BLaER1 (cell line): Measurements from ENCODE around the gene LENEP.
A peak's percentile ranks its signal among the peaks of the same experiment; 100 is the strongest.

Experiments
- H3K27ac ChIP-seq: shearing (Covaris generic); formaldehyde crosslinking; 2 replicates; pipeline ENCODE4 v1.8.1; 2022
- H3K27me3 ChIP-seq: shearing (Covaris generic); formaldehyde crosslinking; 2 replicates; pipeline ENCODE4 v1.8.1; 2022
- H3K36me3 ChIP-seq: shearing (Covaris generic); formaldehyde crosslinking; 2 replicates; pipeline ENCODE4 v1.8.1; 2022
- H3K4me1 ChIP-seq: shearing (Covaris generic); formaldehyde crosslinking; 2 replicates; pipeline ENCODE4 v1.8.1; 2022
- H3K4me2 ChIP-seq: shearing (Covaris generic); formaldehyde crosslinking; 2 replicates; pipeline ENCODE4 v1.8.1; 2022
- H3K4me3 ChIP-seq: shearing (Covaris generic); formaldehyde crosslinking; 2 replicates; pipeline ENCODE4 v1.8.1; 2022
- H3K9ac ChIP-seq: shearing (Covaris generic); formaldehyde crosslinking; 2 replicates; pipeline ENCODE4 v1.8.1; 2022
- H3K9me3 ChIP-seq: shearing (Covaris generic); formaldehyde crosslinking; 2 replicates; pipeline ENCODE4 v1.8.1; 2022
- H4K20me1 ChIP-seq: shearing (Covaris generic); formaldehyde crosslinking; 2 replicates; pipeline ENCODE4 v1.8.1; 2022
- Cebpa-rat ChIP-seq: shearing (Covaris generic); IDR thresholded peaks from 2 replicates; pipeline ENCODE4 v1.8.1; 2022

Gene LENEP

DNA sequence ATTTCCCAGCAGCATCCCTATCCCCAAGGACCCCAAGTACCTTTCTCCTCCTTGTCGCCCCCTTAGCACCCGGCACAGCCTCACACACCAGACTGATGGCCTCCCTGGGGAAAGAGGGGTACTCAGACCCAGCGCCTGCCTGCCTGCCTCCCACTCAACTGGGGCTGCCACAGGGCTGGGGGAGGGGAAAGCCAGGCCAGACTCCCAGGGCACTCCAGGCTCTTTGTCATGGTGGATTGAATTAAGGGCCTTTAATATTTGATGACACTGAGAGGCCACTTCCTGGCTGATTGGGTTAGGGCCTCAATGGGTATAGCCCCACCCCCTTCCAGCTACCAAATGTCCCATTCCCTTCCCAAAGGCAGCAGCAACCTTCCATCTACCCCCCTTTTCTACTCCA is 24.7 kb upstream of the LENEP start:
- no peak overlapping the region; the same call in 1 of the 2 replicates for H3K4me3 ChIP-seq
- peaks cover 70% of the 10 kb centered on the region for H3K4me1 ChIP-seq

DNA sequence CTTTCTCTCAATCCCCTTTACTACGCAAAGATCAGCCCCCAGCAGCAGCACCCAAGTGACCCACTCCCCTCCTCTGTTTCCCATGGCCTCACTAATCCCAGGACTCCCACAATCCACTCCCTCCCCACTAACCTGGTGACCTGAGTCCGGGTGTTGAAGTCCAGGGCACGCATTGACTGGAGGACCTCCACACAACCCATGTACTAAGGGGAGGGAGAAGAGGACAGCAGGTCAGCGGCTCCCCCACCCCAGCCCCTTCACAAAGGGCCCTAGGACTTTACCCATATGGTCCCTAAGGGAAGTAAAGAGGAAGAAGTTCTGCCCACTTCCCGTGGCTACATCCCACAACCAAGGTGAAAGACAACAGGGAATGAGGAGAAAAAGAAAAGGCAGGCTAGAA is 24.1 kb upstream of the LENEP start:
- peak overlapping the region; percentile 83 for H3K27ac ChIP-seq
- no peaks in the 10 kb centered on the region for H3K27me3 ChIP-seq
- peak overlapping the region; percentile 62 for H3K4me3 ChIP-seq
- peaks cover 65% of the 10 kb centered on the region for H3K4me1 ChIP-seq
- H3K4me2 ChIP-seq: peak overlapping the region; percentile 97
- peaks cover 48% of the 10 kb centered on the region for H4K20me1 ChIP-seq
- no peaks in the 10 kb centered on the region for H3K9me3 ChIP-seq
- H3K9ac ChIP-seq: peak overlapping the region; percentile 77
- peaks cover 55% of the 10 kb centered on the region for H3K36me3 ChIP-seq
- no peak for TF ChIP-seq Cebpa-rat

More for the DNA sequence above, 24.7 kb upstream of the LENEP start:
- peaks cover 48% of the 10 kb centered on the region for H4K20me1 ChIP-seq
- H3K36me3 ChIP-seq: peaks cover 60% of the 10 kb centered on the region
- peak overlapping the region; percentile 83; the same call in 1 of the 2 replicates for H3K27ac ChIP-seq
- peak overlapping the region; percentile 97 for H3K4me2 ChIP-seq
- no peaks in the 10 kb centered on the region for H3K27me3 ChIP-seq
- H3K9me3 ChIP-seq: no peaks in the 10 kb centered on the region
- H3K9ac ChIP-seq: peak overlapping the region; percentile 77
- TF ChIP-seq Cebpa-rat: no peak

DNA sequence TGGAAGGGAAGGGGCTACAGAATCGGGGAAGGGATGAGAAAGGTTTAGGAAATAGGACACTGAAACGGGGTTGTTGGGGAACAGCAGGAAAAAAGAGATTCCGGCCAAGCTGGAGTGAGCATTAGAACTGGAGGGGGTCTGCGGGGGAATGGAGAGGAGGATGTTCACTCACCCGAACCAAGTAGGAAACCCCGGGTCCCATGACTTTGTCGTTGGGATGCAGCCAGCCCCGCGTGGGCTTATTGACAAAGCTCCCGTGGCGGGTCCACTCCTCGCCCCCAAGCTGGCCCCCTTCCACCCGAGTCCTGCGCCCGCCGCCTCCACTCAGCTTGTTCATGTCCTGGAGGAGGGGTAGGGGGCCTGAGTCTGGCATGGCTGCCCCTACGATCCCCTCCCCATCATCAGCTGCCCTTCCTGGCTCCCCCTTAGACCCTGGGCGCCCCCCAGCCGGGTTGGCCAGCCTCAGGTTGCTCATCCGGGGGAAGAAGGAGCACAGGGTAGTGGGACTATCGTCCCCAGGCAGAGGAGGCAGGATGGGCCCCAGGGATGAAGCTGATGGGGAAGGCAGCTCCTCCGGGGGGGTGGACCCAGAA is 23.4 kb upstream of the LENEP start:
- H3K27ac ChIP-seq: peak overlapping the region; percentile 83
- TF ChIP-seq Cebpa-rat: no peak
- peak overlapping the region; percentile 77 for H3K9ac ChIP-seq
- no peaks in the 10 kb centered on the region for H3K9me3 ChIP-seq
- H3K27me3 ChIP-seq: no peaks in the 10 kb centered on the region
- peak overlapping the region; percentile 97 for H3K4me2 ChIP-seq
- H3K36me3 ChIP-seq: peaks cover 48% of the 10 kb centered on the region
- peak overlapping the region; percentile 62 for H3K4me3 ChIP-seq
- H4K20me1 ChIP-seq: peaks cover 48% of the 10 kb centered on the region
- H3K4me1 ChIP-seq: peaks cover 59% of the 10 kb centered on the region

DNA sequence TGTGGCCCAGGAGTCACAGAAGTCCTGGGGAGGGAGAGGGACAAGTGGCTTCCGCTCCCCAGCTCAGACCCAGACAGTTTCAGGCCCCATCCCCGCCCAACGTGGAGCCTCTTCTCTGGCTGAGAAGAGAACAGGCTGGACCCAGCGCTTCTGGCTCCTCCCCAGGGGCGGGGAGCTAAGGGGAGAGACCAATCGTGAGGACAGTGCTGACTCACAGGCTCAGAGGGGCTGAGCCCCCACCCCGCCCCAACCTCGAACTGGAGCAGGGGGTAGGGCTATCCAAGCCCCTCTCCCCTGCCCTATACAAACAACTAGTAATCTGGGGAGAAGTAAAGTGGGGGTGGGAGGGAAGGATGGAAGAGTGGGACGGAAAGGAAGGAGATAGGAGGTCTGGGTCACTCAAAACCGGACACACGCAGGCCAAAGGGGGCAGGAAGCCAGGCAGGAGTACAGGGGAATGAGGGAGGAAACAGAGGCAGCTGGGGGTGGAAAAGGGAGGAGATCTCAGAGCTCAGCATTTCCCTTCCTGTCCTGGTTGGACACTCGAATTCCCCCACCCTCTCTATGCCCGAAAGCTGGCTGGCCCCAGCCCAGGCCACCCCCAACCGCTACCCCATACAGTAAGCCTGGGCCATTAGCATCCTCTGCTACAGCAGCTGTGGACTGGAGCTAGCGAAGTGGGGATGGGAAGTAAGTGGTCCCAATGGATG is 22.6 kb upstream of the LENEP start, which contains the start of gene SHC1:
SHC1 (minus strand) TSS at position 117 of the 710 bp plus-strand sequence. CDS start 221 bp downstream, outside the sequence.
- H3K9me3 ChIP-seq: no peaks in the 10 kb centered on the region
- TF ChIP-seq Cebpa-rat: no peak
- peaks cover 48% of the 10 kb centered on the region for H4K20me1 ChIP-seq
- peak within 1 kb of the TSS; percentile 83 for H3K27ac ChIP-seq
- H3K36me3 ChIP-seq: peaks cover 40% of the 10 kb centered on the region
- H3K9ac ChIP-seq: peak within 1 kb of the TSS; percentile 77
- H3K4me3 ChIP-seq: peak within 1 kb of the TSS; percentile 62
- H3K4me1 ChIP-seq: peaks cover 59% of the 10 kb centered on the region
- H3K27me3 ChIP-seq: no peaks in the 10 kb centered on the region
- H3K4me2 ChIP-seq: peak within 1 kb of the TSS; percentile 97

DNA sequence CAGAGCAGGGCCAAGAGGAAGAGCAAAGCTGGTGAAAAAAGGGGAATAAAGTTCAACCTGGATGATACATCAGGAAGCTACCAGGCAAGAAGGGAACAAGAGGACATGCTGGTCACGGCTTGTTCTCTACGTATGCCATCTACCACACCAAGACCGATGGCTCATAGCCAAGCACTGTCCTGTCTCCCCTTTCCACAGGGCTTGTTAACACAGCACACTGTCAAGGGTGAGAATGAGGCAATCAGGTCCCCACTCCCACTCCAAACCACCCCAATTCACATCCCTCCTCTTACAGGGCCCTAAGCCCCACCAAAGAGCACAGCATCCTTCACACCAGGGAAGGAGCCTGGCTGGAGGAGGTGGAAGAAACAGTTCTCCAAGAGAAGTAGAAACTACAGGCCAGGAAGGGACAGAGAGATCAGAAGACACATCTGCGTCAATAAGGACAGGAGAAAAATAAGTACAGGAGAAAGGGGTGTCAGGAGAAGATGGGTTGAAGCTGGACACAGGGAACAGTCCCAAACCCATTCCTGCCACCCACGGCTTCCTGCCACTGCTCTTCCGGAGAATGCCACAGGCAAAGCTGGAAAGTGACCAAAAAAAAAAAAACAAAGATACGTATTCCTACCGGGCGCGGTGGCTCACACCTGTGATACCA is 21.9 kb upstream of the LENEP start:
- H4K20me1 ChIP-seq: peaks cover 54% of the 10 kb centered on the region
- H3K4me1 ChIP-seq: peaks cover 66% of the 10 kb centered on the region
- peak overlapping the region; percentile 83 for H3K27ac ChIP-seq
- H3K4me3 ChIP-seq: peak overlapping the region; percentile 62
- peaks cover 33% of the 10 kb centered on the region for H3K36me3 ChIP-seq
- peak overlapping the region; percentile 97 for H3K4me2 ChIP-seq
- TF ChIP-seq Cebpa-rat: no peak
- no peaks in the 10 kb centered on the region for H3K9me3 ChIP-seq
- no peaks in the 10 kb centered on the region for H3K27me3 ChIP-seq
- peak overlapping the region; percentile 67 for H3K9ac ChIP-seq

DNA sequence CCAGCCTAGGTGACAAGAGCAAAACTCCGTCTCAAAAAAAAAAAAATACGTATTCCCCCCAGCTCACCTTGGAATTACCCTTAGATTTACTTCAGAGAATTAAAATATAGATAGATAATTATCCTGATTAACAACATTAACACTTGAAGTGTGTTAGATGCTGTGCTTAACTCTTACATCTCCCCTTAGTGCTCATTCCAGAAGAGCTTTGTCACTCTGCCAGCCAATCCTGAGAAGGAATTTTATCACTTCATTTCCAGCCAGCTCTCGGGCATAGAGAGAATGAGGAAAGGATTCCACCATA is 21.2 kb upstream of the LENEP start:
- Histone ChIP-seq H4K20me1 (peaks cover 61% of the 10 kb centered on the region), H3K27me3 (no peaks in the 10 kb centered on the region), H3K4me1 (peaks cover 73% of the 10 kb centered on the region), H3K4me3 (no peak overlapping the region), H3K9ac (0 out of 2 replicates have a peak overlapping the region, but pooled peaks have one; percentile 91), H3K9me3 (no peaks in the 10 kb centered on the region), H3K4me2 (peak overlapping the region; percentile 97), H3K27ac (0 out of 2 replicates have a peak overlapping the region, but pooled peaks have one; percentile 2), H3K36me3 (peaks cover 27% of the 10 kb centered on the region)
- TF ChIP-seq Cebpa-rat: no peak

DNA sequence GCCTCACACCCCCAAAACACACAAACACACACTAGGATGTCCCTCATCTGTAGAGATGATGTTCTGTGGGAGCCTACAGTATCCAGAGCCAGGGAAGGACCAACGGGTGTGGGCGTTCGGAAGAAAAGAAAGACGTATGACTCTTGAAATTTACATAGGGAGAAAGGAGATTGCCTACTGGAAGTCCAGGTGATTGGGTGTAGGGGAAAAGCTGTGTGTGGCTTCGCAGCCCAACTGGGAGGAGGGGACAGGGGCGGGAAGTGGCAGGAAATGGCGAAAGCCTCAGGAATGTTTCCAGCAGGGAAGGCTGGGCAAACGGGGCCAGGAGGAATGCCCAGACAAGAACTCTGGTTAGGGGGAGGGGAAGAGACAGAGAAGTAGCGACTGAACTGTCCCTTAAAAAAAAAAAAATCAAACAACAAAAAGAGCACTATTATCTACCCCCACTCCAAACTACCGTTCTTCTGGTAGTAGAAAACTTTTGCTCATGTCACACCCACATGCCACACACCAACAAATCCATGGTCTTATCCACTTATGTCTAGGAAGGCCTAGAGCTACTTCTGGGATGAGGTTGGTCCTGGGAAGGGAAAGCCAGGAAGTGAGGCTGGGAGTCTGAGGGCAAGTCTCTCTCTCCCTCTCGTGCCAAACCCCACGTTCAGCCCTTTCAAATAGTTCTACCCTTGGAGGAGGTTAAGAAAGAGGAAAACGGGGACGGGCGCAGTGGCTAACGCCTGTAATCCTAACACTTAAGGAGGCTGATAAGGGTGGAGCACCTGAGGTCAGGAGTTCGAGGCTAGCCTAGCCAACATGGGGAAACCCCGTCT is 20.7 kb upstream of the LENEP start:
- no peak for TF ChIP-seq Cebpa-rat
- H3K27me3 ChIP-seq: no peaks in the 10 kb centered on the region
- H3K9ac ChIP-seq: peak overlapping the region; percentile 91; the same call in 1 of the 2 replicates
- peaks cover 27% of the 10 kb centered on the region for H3K36me3 ChIP-seq
- H3K9me3 ChIP-seq: no peaks in the 10 kb centered on the region
- H3K4me1 ChIP-seq: peaks cover 73% of the 10 kb centered on the region
- peak overlapping the region; percentile 97 for H3K4me2 ChIP-seq
- H3K4me3 ChIP-seq: peak overlapping the region; percentile 78
- peaks cover 66% of the 10 kb centered on the region for H4K20me1 ChIP-seq
- 0 out of 2 replicates have a peak overlapping the region, but pooled peaks have one; percentile 2 for H3K27ac ChIP-seq

DNA sequence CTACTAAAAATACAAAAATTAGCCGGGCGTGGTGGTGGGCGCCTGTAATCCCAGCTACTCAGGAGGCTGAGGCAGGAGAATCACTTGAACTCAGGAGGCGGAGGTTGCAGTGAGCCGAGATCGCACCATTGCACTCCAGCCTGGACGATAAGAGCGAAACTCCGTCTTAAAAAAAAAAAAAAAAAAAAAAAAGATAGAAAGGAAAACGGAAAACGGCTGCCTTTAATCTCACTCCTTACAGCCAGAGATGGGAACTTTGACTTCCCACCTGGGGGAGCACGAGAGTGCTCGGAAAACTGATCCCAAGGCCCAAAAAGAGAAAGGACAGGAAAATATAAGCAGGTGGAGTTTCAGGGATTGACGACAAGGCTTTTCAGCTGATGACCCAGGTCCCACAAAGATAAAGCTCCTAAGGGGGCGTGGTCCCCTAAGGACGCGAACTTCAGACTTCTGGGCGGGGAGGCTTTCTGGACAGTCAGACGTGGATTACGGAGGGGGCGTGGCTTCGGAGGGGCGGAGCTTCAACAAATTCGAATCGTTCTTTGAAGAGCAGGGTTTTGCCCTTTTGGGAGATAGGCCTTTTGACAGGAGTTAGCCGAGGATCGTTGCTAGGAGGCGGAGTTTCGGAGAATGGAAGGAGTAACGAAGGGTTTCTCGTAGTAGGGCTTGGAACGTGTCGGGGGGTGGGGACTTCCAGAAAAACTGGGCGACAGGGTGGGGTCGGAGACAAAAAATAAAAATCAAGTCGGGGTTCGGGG is 19.9 kb upstream of the LENEP start:
- TF ChIP-seq Cebpa-rat: no peak

More for the DNA sequence above, 19.9 kb upstream of the LENEP start:
- peak overlapping the region; percentile 94 for H3K27ac ChIP-seq
- peak overlapping the region; percentile 97 for H3K4me2 ChIP-seq
- peaks cover 65% of the 10 kb centered on the region for H4K20me1 ChIP-seq
- H3K4me1 ChIP-seq: peaks cover 76% of the 10 kb centered on the region
- H3K9me3 ChIP-seq: no peaks in the 10 kb centered on the region
- peak overlapping the region; percentile 78 for H3K4me3 ChIP-seq
- no peaks in the 10 kb centered on the region for H3K27me3 ChIP-seq
- H3K36me3 ChIP-seq: peaks cover 27% of the 10 kb centered on the region
- H3K9ac ChIP-seq: peak overlapping the region; percentile 91
